ENCODE measurements around the gene ELAPOR1. TPM values are rescaled to one million over a fixed set of nuclear protein-coding genes. Genes with fewer than 3 reads are reported as not detected.
A peak's percentile ranks its signal among the peaks of the same experiment; 100 is the strongest.

Gene ELAPOR1
- polyA plus RNA-seq, 4 donors, result 1.7 to 2.5 (median 2.0) TPM

DNA sequence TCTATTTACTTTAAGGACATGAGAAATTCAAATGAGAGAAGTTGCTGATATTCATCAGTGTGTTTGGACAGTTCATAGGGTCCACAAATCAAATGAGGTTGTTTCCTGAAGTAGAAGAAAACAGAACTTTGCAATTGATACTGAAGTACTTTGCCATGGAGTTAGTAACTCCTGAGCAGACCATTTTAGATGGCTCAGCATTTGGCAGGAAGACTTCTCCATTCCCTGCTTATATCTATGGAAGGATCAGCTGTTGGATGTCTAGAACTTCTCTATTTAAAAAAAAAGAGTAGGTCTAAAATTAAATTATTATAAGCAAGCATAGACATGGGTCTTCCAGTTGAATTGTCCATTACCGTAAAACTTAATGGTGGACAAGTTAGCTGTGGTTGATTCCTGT lies 18.3 kb upstream of the ELAPOR1 start:
- DNase-seq (ENCODE audit: low read depth in 4 of 4, low spot score in 3 of 4), result no peak

DNA sequence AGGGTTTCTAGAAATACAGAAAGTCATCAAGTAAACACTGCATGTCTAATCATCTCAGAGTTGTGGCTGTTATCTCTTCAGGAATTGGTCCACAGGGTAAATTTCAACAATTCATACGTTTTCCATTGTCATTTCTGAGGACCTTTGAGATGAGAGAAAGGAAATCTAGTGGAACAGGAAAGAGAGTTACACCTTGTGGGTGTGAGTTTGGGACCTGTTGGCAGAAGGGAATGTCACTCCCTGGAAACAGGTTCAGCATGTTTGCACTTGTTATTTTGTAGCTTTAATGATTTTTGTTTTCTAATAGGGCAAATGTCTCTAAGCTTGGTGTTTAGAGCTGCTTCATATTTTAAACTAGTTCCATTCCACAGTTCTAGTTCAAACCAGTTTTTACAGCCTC lies 17.8 kb upstream of the ELAPOR1 start:
- DNase-seq (ENCODE audit: low read depth in 4 of 4, low spot score in 3 of 4), result no peak

DNA sequence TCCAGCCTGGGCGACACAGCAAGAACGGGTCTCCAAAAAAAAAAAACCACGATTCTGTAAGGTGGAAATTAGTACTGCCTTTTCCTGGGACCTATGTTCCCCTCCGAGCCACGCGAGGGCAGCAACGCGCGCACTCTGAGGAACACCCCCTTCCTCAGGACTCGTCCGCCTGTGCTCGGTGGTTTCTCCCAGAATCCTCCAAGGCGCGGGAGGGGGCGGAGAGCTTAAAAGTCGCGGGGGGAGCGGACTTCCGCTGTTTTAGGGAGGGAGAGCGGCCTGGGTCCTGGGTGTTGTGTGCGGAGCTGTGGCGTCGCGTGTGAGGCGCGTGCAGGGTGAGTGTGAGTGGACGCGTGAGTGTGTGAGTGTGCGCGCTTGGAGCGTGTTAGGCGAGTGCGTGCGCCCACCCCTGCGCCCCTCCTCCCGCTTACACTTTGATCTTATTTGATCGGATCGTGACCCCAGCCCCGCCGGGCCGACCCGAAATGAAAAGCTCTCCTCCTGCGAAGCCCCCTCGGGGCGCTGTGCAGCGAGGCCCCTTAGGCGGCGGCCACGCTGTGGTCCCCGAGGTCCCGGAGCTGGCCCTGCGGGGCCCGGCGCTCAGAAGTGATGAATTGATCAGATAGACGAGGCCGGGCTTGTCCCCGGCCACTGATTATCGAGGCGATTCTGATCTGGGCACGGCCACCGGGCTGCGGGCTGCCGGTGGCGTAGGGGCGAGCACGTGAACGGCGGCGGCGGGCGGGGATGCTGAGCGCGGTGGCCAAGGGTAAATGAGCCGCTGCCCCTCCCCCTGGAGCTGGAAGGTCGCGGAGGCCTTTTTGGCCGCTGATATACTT lies 13.8 kb upstream of the ELAPOR1 start:
- peak; percentile 88 to 97 (median 96) for DNase-seq (ENCODE audit: low read depth in 4 of 4, low spot score in 3 of 4)

DNA sequence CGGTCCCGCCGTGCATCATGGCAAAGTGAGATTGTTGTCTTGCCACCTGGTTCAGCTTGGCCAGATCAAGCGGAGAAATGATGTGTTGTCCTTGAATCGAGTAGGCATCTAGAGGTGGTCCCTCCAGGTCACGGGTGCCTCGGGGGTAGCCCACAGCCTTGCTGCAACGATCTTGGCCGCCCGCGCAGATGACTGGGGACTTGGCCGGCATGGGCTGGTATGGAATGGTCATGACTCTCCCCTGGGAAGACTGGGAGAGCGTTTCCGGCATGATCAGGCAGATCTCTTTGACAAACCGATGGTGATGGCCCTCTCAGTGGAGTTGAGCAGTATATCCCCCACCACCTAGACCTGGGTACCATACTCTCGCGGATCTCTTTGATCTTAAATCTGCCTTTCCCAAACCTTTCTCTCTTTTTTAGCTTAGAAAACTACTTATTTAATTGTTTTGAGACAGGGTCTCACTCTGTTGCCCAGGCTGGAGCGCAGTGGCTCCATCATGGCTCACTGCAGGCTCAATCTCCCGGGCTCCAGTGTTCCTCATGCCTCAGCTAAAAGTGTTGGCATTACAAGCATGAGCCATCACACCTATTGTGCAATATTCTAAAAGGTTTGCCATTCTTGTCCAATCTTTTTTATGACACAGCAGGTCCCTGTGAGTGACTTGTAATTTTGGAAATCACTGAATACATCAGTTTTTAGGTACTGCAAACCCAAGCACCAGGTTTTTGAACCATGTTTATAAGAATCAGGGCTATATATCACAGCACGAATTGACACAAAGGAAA lies 9.4 kb upstream of the ELAPOR1 start:
- DNase-seq (ENCODE audit: low read depth in 4 of 4, low spot score in 3 of 4), result no peak

DNA sequence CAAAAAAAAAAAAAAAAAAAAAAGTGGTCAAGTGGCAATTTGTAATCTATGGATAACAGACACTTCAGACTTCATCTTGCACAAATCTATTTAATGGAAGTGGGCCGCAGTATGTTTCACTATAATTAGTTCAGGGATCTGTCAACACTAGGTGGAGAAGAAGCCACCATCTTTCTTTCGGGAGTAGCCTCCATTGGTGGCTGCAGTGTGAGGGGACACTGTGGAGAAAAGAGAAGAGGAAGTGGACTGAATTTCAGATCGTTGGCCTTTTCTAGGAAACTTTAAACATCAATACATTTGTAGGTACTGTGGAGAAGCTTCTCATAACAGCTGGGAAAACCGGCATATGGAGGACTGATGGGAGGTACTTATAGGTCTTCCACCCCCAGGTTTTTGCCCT lies 8.0 kb upstream of the ELAPOR1 start:
- DNase-seq (ENCODE audit: low read depth in 4 of 4, low spot score in 3 of 4), result no peak

DNA sequence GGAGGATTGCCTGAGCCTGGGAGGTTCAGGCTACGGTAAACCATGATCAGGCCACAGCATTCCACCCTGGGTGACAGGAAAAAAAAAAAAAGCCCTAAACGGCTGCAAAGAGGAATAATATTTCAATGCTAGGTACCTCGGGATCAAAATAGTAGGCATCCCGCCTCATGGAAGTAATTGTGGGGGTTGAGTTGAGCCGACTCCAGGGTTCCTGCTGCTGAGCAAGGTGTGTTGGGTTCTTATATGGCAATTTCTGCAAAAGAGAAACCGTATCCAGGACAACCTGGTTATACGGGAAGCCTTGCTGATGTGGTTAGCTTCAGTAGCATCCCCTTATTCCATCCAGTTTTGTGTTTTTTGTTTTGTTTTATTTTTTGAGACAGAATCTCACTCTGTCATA lies 6.1 kb upstream of the ELAPOR1 start:
- no peak for DNase-seq (ENCODE audit: low read depth in 4 of 4, low spot score in 3 of 4)

DNA sequence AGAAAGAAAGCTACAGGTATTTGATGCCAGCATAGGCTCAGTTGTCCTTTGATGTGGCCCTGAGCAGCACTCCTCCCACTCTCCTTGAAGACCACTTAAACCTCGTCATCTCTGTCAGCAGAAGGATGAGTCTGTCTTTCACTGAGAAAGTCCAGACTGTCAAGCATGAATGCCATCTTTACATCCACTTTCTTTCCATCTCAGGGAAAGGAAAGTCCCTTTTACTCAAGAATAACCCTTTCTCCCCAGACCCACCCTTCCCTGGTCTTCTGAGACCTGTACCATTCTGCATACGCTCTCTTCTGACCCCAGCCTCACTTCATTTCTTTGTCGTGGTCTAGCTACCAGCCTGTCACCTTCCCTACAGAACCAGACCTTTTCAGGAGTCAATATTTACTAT lies 4.0 kb upstream of the ELAPOR1 start:
- DNase-seq (ENCODE audit: low read depth in 4 of 4, low spot score in 3 of 4), result no peak

DNA sequence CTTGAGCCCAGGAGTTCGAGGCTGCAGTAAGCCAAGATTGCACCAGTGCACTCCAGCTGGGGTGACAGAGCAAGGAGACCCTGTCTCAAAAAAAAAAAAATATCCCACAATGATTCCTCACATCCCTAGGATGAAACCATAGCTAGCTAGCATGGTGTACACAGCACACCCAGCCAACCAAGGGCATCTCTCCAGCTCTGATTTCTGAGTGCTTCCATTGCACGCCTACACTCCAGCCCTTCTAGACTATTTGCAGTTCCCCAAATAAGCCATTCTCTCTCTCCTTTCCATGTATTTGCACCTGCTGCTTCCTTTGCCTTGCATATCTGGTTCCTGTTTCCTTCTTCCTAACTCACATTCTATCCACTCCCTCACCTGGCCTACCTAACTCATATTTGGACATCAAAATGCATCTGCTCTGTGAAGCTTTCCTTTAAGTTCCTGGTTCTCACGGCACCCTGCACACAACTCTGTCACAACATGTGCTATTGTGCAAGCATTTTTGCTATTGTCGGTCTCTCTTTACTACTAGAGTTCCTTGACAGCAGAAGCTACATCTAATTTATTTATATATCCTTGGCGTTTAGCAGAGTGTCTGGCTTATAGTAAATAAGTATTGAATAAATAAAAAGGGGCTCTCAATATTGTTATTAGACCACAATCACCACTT lies 2.4 kb upstream of the ELAPOR1 start:
- no peak for DNase-seq (ENCODE audit: low read depth in 4 of 4, low spot score in 3 of 4)

DNA sequence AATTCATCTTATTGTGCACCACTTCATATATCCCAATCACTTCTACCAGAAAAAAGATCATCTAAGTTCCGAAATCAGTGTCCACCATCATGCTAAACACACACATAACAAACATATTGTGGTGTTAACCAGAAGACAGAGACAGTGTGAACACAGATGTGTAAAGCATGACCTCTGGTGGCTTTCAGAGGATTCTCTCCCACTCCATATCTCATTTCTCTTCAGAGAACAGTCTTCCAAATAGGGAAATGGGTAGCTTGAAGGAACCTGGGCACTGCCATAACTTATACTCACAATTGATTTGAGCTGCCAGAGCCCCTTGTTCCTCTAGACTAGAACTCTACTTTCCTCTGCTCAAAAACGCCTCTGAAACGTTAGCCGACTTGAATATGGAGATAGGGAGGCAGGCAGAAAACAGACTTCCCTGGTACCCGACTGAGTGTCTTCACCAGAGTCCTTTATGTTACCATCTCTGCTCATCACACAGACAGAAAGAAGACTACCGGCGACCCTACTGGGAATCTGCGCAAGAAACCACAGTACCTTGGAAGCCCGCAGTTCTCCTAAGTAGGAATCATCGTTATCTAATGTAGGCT lies 1.8 kb upstream of the ELAPOR1 start:
- no peak for DNase-seq (ENCODE audit: low read depth in 4 of 4, low spot score in 3 of 4)

DNA sequence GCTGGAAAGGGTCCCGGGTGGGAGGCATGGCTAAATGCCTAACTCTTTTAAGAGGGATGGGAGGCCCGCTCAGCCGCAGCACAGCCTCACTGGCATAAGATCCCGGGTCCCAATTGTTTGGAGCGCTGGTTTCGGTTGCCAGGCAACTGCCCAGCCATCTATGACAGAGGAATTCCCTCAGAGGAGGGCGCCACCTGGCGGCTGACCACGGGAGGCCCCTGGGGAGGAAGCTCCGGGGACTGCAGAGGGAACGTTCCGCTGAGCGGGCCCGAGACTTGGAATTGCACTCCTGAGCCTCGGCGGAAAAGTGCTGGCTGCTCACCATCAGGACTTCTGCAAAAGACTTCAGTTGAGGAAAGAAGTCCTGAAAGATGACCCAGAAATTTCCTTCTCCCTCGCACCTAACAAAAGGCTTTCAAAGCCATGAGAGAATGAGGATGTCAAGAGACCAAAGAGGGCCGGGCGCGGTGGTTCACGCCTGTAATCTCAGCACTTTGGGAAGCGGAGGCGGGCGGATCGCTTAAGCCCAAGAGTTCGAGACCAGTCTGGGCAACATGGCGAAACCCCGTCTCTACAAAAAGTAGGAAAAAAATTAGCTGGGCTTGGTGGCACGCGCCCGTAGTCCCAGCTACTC lies 1.1 kb upstream of the ELAPOR1 start:
- peak; percentile 86 to 92 (median 88) for DNase-seq (ENCODE audit: low read depth in 4 of 4, low spot score in 3 of 4)

DNA sequence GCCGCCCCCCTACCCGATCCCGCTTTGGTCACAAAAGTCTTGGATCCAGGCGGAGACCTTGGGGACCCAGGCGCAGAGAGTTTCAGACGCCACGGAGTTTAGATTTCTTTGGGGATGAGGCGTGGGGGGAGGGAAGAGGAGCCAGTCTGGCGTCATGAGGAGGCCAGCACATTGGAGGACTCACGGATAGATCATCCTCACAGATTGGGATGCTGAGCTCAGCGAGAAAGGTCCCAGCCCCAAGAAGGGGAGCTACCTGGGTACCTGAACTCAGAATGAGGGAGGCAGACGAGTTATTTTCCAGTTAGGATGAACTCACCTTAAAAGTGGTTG lies 393 bp downstream of the ELAPOR1 start:
- no peak for DNase-seq (ENCODE audit: low read depth in 4 of 4, low spot score in 3 of 4)

DNA sequence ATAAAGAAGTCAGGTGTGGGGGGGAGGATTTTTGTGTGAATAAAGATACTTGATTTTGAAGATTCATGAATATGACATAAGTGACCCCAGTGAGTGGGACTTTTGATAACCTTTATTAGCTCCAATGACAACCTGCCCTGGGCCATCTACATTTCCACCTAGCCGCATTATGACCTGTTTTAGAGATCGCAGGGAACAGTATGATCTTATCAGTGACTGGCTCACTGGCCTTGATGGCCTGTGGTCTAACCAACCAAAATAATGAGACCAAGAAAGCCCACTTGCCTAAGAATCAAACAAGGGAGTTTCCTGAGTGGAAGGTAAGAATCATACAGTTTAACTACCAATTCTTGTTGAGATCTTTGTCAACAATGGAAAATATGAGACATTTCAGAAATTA lies 1.8 kb downstream of the ELAPOR1 start:
- no peak for DNase-seq (ENCODE audit: low read depth in 4 of 4, low spot score in 3 of 4)

DNA sequence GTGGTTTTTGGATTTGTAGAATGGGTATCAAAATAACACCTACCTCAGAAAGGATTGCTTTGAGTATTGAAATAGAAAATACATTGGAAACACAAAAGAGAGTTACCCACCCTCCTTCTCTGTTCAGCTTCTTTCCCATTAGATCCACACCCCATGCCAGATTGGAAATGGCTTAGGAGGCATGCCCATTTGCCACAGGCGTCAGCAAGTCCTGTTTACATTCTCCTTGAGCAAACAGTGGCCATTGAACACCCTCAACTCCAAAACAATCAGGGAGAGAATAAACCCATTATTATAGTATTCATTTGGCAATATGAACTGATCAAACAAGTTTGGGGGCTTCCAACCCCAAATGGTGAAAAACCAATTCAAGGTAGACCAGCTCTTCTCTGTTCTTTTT lies 2.4 kb downstream of the ELAPOR1 start:
- DNase-seq (ENCODE audit: low read depth in 4 of 4, low spot score in 3 of 4), result no peak

DNA sequence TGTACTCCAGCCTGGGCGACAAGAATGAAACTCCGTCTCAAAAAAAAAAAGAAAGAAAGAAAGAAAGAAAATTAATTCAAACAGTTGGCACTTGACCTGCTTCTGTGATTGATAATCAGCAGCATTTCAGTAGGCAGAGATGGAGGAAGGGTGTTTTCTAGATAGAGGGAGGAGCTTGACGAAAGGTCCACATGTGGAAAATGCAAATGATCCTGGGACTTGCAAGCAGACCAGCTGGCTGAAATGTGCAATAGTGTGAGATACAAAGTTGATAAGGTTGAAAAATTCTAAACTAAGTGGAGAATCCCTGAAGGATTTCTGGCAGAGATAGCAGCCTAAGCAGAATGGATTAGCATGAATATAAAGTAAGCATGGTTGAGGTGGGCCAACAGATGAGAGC lies 4.2 kb downstream of the ELAPOR1 start:
- no peak for DNase-seq (ENCODE audit: low read depth in 4 of 4, low spot score in 3 of 4)

DNA sequence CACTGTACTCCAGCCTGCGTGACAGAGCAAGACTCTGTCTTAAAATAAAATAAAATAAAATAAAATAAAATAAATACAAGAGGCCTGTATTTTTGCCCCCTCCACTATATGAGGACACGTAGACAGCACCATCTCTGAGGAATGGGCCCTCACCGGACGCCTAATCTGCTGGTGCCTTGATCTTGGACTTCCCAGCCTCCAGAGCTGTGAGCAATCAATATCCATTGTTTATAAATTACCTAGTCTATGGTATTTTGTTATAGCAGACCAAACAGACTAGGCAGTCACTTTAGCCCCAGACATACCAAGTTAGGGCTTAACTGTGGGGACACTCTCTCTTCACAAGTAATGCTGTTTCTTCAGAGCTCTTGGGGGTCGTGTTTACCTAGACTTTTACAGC lies 6.4 kb downstream of the ELAPOR1 start:
- no peak for DNase-seq (ENCODE audit: low read depth in 4 of 4, low spot score in 3 of 4)

DNA sequence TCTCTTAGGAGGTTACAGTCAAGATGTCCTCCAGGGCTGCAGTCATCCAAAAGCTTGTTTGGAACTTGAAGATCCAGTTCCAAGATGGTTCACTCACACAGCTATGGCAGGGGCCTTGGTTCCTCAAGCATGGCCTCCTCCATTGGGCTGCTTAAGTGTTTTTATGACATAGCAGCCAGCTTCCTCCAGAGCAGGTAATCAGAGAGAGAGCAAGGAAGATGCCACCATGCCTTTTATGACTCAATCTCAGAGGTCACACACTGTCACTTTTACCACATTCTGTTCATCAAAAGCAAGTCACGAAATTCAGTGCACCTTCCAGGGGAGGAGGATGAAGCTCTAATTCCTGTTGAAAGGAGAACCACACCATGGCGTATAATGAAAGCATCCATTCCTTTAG lies 17.1 kb downstream of the ELAPOR1 start:
- no peak for DNase-seq (ENCODE audit: low read depth in 4 of 4, low spot score in 3 of 4)

DNA sequence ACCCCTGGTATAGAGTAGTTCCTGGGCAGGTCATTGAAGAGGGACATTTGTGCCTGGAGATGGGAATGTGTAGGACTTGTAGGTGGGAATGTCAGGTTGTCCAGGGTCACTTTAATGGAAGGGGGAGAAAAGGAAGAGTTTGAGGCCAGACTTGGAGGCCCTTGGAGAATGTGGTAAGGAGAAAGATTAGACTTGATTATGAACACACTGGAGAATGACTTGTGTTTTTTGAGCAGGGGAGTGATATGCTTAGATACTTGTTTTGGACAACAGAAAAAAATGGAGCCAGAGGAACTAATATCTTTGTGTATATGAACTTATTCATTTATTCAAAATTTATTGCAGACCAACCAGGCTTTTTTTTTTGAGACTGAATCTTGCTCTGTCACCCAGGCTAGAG lies 17.9 kb downstream of the ELAPOR1 start:
- no peak for DNase-seq (ENCODE audit: low read depth in 4 of 4, low spot score in 3 of 4)

DNA sequence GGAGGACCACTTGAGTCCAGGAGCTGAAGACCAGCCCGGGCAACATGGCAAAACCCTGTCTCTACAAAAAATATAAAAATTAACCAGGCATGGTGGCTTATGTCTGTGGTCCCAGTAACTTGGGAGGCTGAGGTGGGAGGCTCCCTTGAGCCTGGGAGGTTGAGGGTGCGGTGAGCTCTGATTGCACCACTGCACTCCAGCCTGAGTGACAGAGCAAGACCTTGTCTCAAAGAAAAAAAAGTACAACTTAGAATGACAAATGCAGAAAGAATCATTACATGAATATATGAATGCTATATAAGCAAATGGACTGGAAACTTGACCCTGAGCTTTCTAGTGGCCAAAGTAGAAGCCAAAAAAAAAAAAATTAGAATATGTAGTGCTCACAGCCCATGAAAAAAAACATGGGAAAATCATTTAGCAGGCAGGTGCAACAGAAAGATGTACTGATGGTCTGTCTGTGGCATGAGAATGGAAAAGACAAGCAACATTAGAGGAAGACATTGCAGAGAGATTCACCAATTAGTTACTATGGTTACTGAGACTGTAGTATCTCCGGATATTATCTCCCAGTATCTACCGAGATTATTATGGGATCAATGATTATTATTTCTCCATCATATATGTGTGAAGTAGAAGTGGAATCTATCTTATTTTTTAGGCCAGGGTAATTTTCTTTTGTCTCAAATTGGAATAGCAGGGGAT lies 19.2 kb downstream of the ELAPOR1 start:
- DNase-seq (ENCODE audit: low read depth in 4 of 4, low spot score in 3 of 4), result no peak

DNA sequence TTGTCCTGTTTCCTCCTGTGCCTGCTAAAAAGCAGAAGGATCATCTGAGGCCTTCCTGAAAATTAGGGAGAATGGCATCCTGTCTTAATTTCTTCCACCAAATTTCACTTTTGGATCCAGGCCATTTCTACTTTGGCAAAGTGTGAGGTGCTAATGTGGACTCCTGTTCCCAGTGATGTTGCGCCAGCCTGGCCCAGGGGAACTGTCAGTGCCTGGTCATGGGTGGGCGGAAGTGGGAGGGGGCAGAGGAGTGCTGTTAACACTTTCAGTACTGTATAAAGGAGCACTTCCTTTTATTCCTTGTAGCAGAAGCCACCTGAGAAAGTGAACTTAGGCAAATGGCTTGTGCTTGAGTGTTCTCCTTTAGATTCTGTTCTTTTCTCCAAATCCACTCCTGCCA lies 19.9 kb downstream of the ELAPOR1 start:
- DNase-seq (ENCODE audit: low read depth in 4 of 4, low spot score in 3 of 4), result no peak

DNA sequence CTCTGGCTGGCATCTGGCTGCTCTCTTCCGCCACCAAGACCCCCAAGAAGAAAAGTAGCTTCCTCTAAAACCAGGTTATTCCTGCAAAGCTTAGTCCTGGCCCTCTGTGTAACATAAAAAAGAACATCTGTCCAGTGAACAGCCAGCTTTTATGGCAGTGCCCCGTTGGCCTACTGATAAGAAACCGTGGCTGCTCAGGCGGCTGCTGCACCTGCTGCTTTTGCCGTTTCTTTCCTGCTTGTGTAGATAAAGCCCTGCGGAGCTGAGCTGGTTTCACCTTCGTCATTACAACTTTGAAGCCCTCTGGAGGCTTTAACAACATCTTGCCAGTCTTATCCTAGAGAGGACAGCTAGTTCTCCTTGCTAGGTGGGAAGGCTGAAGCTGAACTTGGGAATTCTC lies 20.5 kb downstream of the ELAPOR1 start:
- DNase-seq (ENCODE audit: low read depth in 4 of 4, low spot score in 3 of 4), result no peak

Measured in right renal pelvis (tissue), 4 donors.